Skin of body (tissue), 2 donors: ENCODE results near the gene DPP3. TPM values are rescaled to one million over a fixed set of nuclear protein-coding genes. Genes with fewer than 3 reads are reported as not detected.
"Not testable (repeated sequence)": the region's sequence is repeated elsewhere in the genome, so short reads cannot be mapped to it uniquely, and the experiment has no call there.

ENCODE experiments used
- DNase-seq: peaks from one replicate; lab custom pipeline; 2025; lab: John Stamatoyannopoulos, UW
- total RNA-seq: library from RNA; depleted of rRNA; stranded (reverse); fragments of >200 nt; gene quantifications from one replicate; pipeline ENCODE4 v1.2.3, GENCODE V29; 2014

Gene DPP3
- total RNA-seq, 1 donor from 2014 or later: 16.0 TPM

- DNase-seq: not testable (repeated sequence)
These were observed 16.1 kb upstream of the DPP3 start for GRCh38 chr11:66464116-66464515.

DNA sequence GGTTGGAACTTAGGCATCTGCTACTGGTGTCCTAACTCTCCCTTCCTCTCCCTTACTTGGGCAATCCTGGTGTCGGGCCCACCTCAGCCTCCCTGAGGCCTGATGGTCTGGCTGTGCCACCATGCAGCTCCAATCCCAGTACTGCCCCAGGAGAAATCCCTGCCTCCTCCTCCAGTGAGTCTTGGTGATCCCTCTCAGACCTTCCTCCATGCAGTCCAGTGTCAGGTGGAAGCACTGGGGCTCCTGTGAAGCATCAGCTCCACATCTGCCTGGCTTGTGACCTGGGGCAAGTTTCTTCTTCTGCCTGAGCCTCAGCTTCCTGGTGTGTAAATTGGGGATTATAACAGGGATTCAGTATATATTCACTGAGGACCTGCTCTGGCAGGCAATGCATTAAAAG lies 15.3 kb upstream of the DPP3 start:
- no peak for DNase-seq

- DNase-seq: no peak
These were observed 14.6 kb upstream of the DPP3 start for GRCh38 chr11:66465373-66466224.

DNA sequence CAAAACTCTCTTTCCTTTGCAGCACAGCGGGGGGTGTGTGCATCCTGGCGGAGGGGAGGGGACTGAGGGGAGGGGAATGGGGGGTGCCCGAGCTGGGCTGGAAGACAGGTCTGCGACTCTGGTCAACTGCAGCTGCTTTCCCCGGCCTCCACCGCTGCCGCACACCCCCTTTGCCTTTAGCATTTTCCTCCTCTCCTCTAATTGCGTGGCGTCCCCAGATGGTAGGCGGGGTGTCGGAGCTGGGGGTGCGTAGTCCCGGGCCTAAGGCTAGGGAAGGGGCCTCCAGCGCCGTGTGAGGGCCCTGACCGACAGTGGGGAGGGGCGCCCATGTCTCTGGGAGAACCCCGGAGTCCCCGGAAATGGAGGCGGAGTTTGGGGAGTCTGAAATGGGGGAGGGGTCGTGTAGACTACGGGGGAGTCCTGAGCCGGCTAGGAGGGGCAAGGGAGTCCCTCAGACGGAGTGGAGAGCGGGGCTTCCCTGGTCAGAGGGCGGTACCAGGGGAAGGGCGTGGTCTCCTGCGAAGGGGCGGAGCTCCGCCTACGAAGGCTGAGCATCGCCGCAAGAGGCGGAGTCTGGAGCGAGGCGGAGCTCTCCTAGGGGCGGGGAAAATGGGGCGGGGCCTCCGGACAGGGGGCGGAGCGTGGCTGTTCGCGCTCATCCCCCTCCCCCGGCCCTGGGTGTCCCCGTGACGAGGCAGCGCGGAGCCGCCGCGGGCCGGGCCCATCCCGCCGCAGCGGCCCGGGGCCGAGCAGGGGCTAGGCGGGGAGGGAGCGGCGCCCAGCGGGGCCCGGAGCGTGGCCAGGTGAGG lies 13.8 kb upstream of the DPP3 start, which contains the start of gene PELI3:
Gene PELI3, plus strand, starts transcription at position 681 of the 809 bp plus-strand sequence. CDS start 1,224 bp downstream, outside the sequence.
- peak; percentile 94 for DNase-seq

GRCh38 chr11:66467034-66467659 lies 13.1 kb upstream of the DPP3 start:
- no peak for DNase-seq

DNA sequence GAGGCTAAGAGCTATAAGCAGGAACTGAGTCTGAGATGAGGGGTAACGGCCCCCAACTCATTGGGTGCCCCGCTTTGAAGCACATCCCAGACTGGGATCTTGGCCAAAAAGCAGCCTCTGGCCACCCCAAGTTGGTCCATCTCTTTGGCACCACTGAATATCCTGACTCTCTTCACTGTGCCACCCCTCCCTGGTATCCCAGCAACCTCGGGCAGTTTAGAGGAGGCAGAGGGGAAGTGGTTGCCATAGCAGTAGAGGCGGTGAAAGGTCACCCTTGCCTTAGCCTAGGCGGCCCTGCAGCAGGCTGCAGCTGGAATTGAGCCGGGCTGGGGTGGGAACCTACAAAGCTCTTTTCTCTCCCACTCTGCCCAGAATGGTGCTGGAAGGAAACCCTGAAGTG lies 12.5 kb upstream of the DPP3 start:
- no peak for DNase-seq

DNA sequence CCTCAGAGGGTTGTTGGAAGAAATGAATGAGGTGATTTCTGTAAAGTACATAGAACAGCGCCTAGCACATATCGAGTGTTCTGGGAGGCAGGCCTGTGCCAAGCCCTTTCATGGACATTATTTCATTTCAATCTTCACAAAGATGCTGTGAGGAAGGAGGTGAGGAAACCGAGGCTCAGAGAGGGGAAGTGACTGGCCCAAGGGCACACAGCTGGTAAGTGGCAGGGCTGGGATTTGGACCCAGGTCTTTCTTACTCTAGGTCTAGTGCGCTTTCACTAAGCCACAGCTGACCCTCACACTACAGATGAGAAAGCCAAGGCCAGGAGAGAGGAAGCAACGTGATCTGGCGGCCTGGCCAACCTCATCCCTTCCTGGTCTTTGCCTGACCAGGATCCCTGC lies 11.5 kb upstream of the DPP3 start:
- DNase-seq: no peak

DNA sequence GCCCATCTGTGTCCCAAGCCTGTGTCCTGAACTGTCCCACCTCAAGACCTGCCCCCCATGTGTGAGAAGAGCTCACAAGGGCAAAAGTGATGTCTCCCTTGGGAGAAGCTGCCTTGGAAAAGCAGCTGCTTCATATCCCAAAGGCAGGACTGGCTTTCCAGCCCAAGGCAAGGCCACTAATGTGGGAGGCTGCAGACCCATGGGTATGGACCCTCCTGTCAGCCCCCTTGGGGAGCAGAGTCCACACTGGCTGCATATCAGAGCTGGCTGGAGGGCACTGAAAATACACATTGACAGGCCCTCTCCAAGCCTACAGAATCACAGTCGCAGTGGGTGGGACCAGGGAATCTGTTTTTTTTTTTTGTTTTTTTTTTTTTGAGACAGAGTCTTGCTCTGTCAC lies 10.8 kb upstream of the DPP3 start:
- no peak for DNase-seq

- no peak for DNase-seq
These were observed 10.2 kb upstream of the DPP3 start for GRCh38 chr11:66470015-66470414.

- DNase-seq: no peak
These were observed 9.1 kb upstream of the DPP3 start for GRCh38 chr11:66471142-66471541.

DNA sequence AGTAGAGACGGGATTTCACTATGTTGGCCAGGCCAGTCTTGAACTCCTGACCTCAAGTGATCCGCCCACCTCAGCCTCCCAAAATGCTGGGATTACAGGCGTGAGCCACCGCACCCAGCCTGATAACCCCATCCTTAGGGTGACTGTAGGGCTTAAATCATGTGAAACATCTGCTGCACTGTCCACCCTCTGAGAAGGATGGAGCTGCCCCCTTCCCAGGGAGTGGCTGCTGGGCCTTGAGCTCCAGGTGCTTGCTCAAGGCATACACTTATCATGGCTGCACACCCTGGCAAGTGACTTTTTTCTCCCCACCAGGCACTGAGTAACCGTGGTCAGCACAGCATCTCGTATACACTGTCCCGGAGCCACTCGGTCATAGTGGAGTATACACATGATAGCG lies 8.2 kb upstream of the DPP3 start:
- DNase-seq: no peak

GRCh38 chr11:66473167-66473566 lies 7.1 kb upstream of the DPP3 start:
- DNase-seq: no peak

DNA sequence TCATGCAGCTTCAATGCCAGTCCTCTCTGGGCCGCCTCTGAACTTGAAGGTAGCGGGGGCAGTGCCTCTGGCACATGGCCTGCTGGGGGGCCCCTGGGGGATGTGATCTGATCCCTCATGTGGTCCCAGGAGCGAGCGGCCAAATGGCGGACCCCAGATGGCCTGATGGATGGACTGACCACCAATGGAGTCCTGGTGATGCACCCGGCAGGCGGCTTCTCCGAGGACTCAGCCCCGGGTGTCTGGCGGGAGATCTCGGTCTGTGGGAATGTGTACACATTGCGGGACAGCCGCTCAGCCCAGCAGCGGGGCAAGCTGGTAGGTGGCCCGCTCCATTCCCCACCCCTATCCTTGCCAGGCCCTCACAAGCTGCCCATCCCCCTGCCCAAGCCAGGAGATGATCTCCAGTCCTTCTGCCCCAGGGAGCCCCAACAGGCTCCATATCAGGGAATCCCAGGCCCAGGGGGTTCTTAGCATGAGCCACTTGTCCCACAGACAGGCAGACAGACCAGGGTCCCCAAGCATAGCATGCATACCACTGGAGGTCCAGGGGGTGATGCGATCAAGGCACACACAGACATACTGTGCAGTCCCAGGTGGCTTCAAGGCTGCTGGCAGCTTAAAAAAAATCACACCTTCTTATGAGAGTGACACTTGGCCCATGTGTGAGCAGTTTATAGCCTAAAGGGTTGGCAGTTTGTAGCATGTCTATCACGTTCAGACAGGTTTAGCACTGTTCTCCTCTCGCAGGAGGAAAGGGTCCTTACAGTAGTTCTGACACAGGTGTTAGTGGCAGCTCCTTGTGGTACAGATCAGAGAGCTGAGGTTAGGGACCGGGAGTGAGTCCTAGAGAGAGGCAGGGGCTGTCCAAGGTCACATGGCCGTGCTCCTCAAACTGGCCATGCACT lies 6.4 kb upstream of the DPP3 start:
- DNase-seq: peak; percentile 9

DNA sequence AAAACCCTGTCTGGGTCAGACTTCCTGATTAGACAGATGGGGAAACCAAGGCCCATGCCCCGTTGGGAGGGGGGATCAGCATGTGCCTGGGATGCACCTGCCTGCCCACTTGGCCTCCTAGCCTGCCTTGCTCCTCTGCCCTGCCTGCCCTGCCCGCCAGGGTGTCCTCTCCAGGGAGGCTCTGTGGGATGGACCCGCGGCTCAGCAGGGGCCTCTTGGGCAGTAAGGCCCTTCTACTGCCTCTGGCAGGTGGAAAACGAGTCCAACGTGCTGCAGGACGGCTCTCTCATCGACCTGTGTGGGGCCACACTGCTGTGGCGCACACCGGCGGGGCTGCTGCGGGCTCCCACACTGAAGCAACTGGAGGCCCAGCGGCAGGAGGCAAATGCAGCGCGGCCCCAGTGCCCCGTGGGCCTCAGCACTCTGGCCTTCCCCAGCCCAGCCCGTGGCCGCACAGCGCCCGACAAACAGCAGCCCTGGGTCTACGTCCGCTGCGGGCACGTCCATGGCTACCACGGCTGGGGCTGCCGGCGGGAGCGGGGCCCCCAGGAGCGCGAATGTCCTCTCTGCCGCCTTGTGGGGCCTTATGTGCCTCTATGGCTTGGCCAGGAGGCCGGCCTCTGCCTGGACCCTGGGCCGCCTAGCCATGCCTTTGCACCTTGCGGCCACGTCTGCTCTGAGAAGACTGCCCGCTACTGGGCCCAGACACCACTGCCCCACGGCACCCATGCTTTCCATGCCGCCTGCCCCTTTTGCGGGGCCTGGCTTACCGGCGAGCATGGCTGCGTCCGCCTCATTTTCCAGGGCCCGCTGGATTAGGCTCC lies 4.7 kb upstream of the DPP3 start:
- DNase-seq: no peak

DNA sequence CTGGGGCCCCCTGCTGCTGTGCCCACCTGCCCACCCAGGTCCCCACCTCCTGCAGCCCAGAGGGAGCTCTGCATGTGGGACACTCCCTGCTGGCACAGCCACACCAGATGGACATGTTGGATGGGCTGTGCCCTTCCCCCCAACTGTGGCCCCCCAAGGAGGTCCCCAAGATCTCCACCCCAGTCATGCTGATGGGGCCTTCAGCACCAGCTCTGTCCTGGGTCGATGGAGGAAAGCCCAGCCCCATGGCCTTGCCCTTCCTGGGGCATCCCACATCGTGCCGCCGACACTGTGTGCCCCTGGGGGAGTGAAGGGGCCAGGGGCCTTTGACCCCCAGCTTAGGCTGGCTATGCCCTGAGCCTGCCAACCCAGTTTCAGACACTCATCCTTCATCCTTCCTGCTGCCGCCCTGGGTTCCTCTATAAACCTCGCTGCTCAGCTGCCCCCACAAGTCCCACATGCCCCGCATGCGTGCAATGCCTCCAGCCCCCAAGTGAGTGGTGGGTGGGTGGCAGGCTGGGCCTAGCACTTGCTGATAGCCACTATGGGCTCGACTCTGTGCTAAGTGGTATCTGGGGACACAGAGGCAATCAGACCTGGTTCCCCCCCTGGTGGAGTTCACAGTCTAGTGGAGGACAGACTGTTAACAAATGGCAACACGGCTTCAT lies 3.9 kb upstream of the DPP3 start:
- no peak for DNase-seq

- no peak for DNase-seq
These were observed 3.4 kb upstream of the DPP3 start for GRCh38 chr11:66476841-66477251.

DNA sequence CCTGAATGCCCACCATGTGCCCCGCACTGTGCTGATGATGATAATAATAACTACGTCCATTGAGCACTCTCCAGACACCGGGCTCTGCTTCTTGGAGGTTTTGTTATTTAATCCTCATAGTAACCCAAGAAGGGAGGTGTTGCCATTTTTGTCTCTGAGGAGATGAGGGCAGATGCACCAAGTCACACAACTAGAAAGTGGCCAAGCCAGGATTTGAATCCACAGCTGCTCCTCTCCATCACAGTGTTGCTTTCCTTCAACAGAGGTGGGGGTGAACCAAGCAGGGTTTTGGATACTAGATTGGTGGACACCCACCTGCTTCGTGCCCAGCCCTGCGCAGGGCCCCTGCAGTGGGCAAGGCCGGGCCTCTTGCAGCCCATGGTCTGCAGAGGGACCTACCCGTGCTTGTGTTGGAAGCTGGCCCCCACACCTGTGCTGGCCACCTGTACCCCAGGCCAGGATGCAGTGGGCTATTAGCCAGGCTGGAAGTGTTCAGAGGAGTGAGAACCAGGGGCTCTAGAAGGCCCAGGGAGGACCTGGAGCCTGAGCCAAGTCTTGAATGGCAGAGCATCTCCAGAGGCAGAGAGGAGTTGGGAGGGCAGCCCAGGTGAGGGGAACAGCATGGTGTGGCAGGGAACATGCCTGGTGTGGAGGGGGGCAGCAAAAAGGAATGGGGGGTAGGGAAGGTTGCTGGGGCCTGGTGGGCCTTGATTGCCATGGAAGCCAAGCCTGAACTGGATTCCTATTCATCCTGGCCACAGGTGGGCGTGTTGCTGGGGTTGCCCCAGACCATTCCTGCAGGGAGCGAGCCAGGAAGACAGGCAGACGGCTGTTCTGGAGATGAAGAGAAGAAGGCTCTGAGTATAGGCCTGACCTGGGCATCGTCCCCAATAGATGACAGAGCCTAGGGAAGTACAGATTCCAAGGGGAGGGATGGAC lies 2.7 kb upstream of the DPP3 start:
- DNase-seq: no peak

DNA sequence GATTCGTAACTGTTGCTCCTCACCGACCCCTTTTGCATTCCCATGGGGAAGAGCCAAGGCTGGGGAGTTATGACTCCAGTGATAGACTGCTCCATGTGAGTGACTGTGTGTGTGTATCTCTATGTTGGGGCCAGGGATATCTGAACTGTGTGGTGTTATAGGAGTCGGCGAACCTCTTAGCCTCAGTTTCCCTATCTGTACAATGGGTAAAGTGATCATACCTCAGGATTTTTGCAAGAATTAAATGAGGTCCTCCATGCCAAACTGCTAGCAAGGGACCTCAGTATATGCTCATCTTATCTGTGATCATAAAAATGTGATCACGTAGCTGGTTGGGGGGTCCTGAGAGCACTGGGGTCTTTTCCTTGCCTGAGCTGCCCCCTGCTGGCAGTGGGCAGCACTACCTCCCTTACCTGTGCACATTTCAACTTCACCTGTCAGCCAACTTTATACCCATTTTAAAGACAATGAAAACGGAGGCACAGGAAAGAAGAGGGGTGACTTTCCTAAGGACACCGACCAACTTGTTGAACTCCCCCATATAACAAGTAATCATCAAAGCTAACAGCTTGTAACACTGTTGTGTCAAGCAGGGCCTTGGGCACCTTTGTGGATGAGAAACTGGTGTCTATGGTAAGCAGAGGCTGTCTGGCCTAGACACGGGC lies 1.4 kb upstream of the DPP3 start:
- DNase-seq: no peak
